Duodenal mucosa (tissue), 2 donors: ENCODE measurements around the gene TBX21.

Experiments used
- H3K27ac ChIP-seq: one replicate; pipeline ENCODE4 v1.7.0; 2013; ENCODE audit warnings: low read depth, low read length
- H3K27me3 ChIP-seq, 2 donors: one replicate each; pipeline ENCODE4 v1.7.0; 2013; ENCODE audit warnings: low read length in 2 of 2, control low read depth in 1 of 2; ENCODE audit not compliant: insufficient read depth in 2 of 2, control insufficient read depth in 1 of 2
- H3K36me3 ChIP-seq, 2 donors: one replicate each; pipeline ENCODE4 v1.7.0; 2013; ENCODE audit warnings: low read length in 2 of 2, control low read depth in 1 of 2; ENCODE audit not compliant: insufficient read depth in 2 of 2, control insufficient read depth in 1 of 2
- H3K4me1 ChIP-seq, 2 donors: one replicate each; pipeline ENCODE4 v1.7.0; 2013; ENCODE audit warnings: low read length in 2 of 2, control low read depth in 1 of 2; ENCODE audit not compliant: insufficient read depth in 2 of 2, control insufficient read depth in 1 of 2
- H3K4me3 ChIP-seq, 2 donors: one replicate each; pipeline ENCODE4 v1.7.0; 2013; ENCODE audit warnings: low read length in 2 of 2, low read depth in 1 of 2
- H3K9ac ChIP-seq, 2 donors: one replicate each; pipeline ENCODE4 v1.7.0; 2013; ENCODE audit warnings: low read length in 2 of 2, low read depth in 1 of 2
- H3K9me3 ChIP-seq, 2 donors: one replicate each; pipeline ENCODE4 v1.7.0; 2013; ENCODE audit warnings: low read length in 2 of 2, control low read depth in 1 of 2; ENCODE audit not compliant: control insufficient read depth in 1 of 2

The TBX21 gene

GRCh38 chr17:47791025-47791424, 58.0 kb downstream of the TBX21 start:
- Histone ChIP-seq H3K4me1 (peaks cover 0 to 8% of the 10 kb centered on the region in 2 donors), H3K9ac (no peak overlapping the region), H3K36me3 (no peaks in the 10 kb centered on the region), H3K27ac (no peak overlapping the region), H3K9me3 (no peaks in the 10 kb centered on the region), H3K27me3 (peaks cover 28 to 40% of the 10 kb centered on the region in 2 donors), H3K4me3 (no peak overlapping the region)

- peaks cover 0 to 8% of the 10 kb centered on the region in 2 donors for H3K4me1 ChIP-seq
- peaks cover 28 to 40% of the 10 kb centered on the region in 2 donors for H3K27me3 ChIP-seq
- no peak overlapping the region for H3K9ac ChIP-seq
- H3K4me3 ChIP-seq = no peak overlapping the region
- H3K9me3 ChIP-seq = no peaks in the 10 kb centered on the region
- no peak overlapping the region for H3K27ac ChIP-seq
- H3K36me3 ChIP-seq = no peaks in the 10 kb centered on the region
Observed at GRCh38 chr17:47792457-47792856, 59.4 kb downstream of the TBX21 start.

- Histone ChIP-seq H3K36me3 (no peaks in the 10 kb centered on the region), H3K4me1 (peaks cover 0 to 8% of the 10 kb centered on the region in 2 donors), H3K27me3 (peaks cover 24 to 40% of the 10 kb centered on the region in 2 donors), H3K9me3 (no peaks in the 10 kb centered on the region), H3K4me3 (no peak overlapping the region), H3K9ac (no peak overlapping the region), H3K27ac (no peak overlapping the region)
Observed at GRCh38 chr17:47792979-47793378, 59.9 kb downstream of the TBX21 start.
